Activated T-helper 1 cell treated with anti-CD3 and anti-CD28 coated beads, Interleukin-12 subunit alpha, Interleukin-12 subunit beta, Interleukin-2, Interleukin-4 antibody, amounts not matched to agents 30 ng/mL and 10 ng/mL and 1 ng/mL, durations not matched to agents 14 hours and 24 hours and 36 hours (primary cell): ENCODE results near the gene SUPT4H1. TPM values are rescaled to one million over a fixed set of nuclear protein-coding genes. Genes with fewer than 3 reads are reported as not detected.

Source experiments
- DNase-seq: peaks from one replicate; pipeline ENCODE4 v3.0.0; 2021; ENCODE audit warnings: low spot score
- H3K27ac Mint-ChIP-seq: one replicate; pipeline ENCODE4 v1.8.0; 2021; ENCODE audit warnings: mild to moderate bottlenecking, mixed read lengths
- H3K27me3 Mint-ChIP-seq: one replicate; pipeline ENCODE4 v1.8.0; 2022; ENCODE audit warnings: mild to moderate bottlenecking, moderate library complexity, mixed read lengths; ENCODE audit not compliant: insufficient read depth
- H3K36me3 Mint-ChIP-seq: one replicate; pipeline ENCODE4 v1.8.0; 2021; ENCODE audit warnings: low read depth, mixed read lengths
- H3K4me1 Mint-ChIP-seq: one replicate; pipeline ENCODE4 v1.8.0; 2021; ENCODE audit warnings: low read depth, mixed read lengths
- H3K4me3 Mint-ChIP-seq: one replicate; pipeline ENCODE4 v1.8.0; 2021; ENCODE audit warnings: mild to moderate bottlenecking, moderate library complexity, mixed read lengths
- H3K9me3 Mint-ChIP-seq: one replicate; pipeline ENCODE4 v1.8.0; 2021; ENCODE audit warnings: mixed read lengths
- intact Hi-C: fragments of 100-400 bp; cut with micrococcal nuclease; formaldehyde crosslinking; loops from one replicate; pipeline ENCODE4 v1.15.1; 2024
- total RNA-seq: library from RNA; stranded (reverse); gene quantifications from 2 replicates; pipeline ENCODE4 v1.2.3, GENCODE V29; 2022

SUPT4H1 gene
- total RNA-seq, 1 donor from 2014 or later = 138 TPM

GRCh38 chr17:58365185-58365979 is 13.4 kb upstream of the SUPT4H1 start:
- intact Hi-C loops = loop anchor here (5.0 kb wide), 1 partner anchor 37 kb away; no protein-coding TSS in a partner anchor
- Mint-ChIP-seq H3K4me1 (peaks cover 6% of the 10 kb centered on the region), H3K36me3 (no peaks in the 10 kb centered on the region), H3K27me3 (no peaks in the 10 kb centered on the region), H3K9me3 (no peaks in the 10 kb centered on the region), H3K4me3 (no peak overlapping the region), H3K27ac (no peak overlapping the region)
- no peak for DNase-seq

GRCh38 chr17:58364270-58364942 is 12.4 kb upstream of the SUPT4H1 start:
- H3K27ac Mint-ChIP-seq = no peak overlapping the region
- H3K36me3 Mint-ChIP-seq = no peaks in the 10 kb centered on the region
- no peak for DNase-seq
- no peaks in the 10 kb centered on the region for H3K9me3 Mint-ChIP-seq
- H3K4me3 Mint-ChIP-seq = no peak overlapping the region
- no peaks in the 10 kb centered on the region for H3K27me3 Mint-ChIP-seq
- intact Hi-C loops = no loop called here
- H3K4me1 Mint-ChIP-seq = peaks cover 2% of the 10 kb centered on the region

- intact Hi-C loops = no loop called here
- H3K27ac Mint-ChIP-seq = no peak overlapping the region
- no peak for DNase-seq
- no peaks in the 10 kb centered on the region for H3K9me3 Mint-ChIP-seq
- H3K4me1 Mint-ChIP-seq = no peaks in the 10 kb centered on the region
- H3K27me3 Mint-ChIP-seq = no peaks in the 10 kb centered on the region
- H3K4me3 Mint-ChIP-seq = no peak overlapping the region
- H3K36me3 Mint-ChIP-seq = no peaks in the 10 kb centered on the region
Measured at GRCh38 chr17:58363457-58364185, 11.6 kb upstream of the SUPT4H1 start.

- intact Hi-C loops = no loop called here
- no peak overlapping the region for H3K4me3 Mint-ChIP-seq
- DNase-seq = no peak
- H3K27ac Mint-ChIP-seq = no peak overlapping the region
- no peaks in the 10 kb centered on the region for H3K27me3 Mint-ChIP-seq
- H3K36me3 Mint-ChIP-seq = no peaks in the 10 kb centered on the region
- H3K4me1 Mint-ChIP-seq = no peaks in the 10 kb centered on the region
- H3K9me3 Mint-ChIP-seq = no peaks in the 10 kb centered on the region
Measured at GRCh38 chr17:58362368-58363014, 10.5 kb upstream of the SUPT4H1 start.

- Mint-ChIP-seq H3K36me3 (peaks cover 3% of the 10 kb centered on the region), H3K4me3 (no peak overlapping the region), H3K27ac (no peak overlapping the region), H3K27me3 (no peaks in the 10 kb centered on the region), H3K4me1 (peaks cover 10% of the 10 kb centered on the region), H3K9me3 (no peaks in the 10 kb centered on the region)
- no peak for DNase-seq
- intact Hi-C loops = no loop called here
Measured at GRCh38 chr17:58360296-58361063, 8.5 kb upstream of the SUPT4H1 start.

- DNase-seq = no peak
- Mint-ChIP-seq H3K36me3 (peaks cover 5% of the 10 kb centered on the region), H3K4me1 (peaks cover 17% of the 10 kb centered on the region), H3K9me3 (no peaks in the 10 kb centered on the region), H3K4me3 (no peak overlapping the region), H3K27ac (no peak overlapping the region), H3K27me3 (no peaks in the 10 kb centered on the region)
- intact Hi-C loops = no loop called here
Measured at GRCh38 chr17:58358408-58359172, 6.6 kb upstream of the SUPT4H1 start.

GRCh38 chr17:58357312-58358297 is 5.6 kb upstream of the SUPT4H1 start:
- no peak for DNase-seq
- Mint-ChIP-seq H3K36me3 (peaks cover 5% of the 10 kb centered on the region), H3K4me1 (peaks cover 26% of the 10 kb centered on the region), H3K27ac (peak overlapping the region; percentile 10), H3K27me3 (no peaks in the 10 kb centered on the region), H3K4me3 (no peak overlapping the region), H3K9me3 (no peaks in the 10 kb centered on the region)
- intact Hi-C loops = no loop called here

GRCh38 chr17:58356231-58356630 is 4.2 kb upstream of the SUPT4H1 start:
- peak overlapping the region; percentile 68 for H3K27ac Mint-ChIP-seq
- DNase-seq = no peak
- H3K27me3 Mint-ChIP-seq = no peaks in the 10 kb centered on the region
- intact Hi-C loops = no loop called here
- peaks cover 13% of the 10 kb centered on the region for H3K36me3 Mint-ChIP-seq
- no peaks in the 10 kb centered on the region for H3K9me3 Mint-ChIP-seq
- H3K4me1 Mint-ChIP-seq = peaks cover 32% of the 10 kb centered on the region
- H3K4me3 Mint-ChIP-seq = no peak overlapping the region

GRCh38 chr17:58354541-58355216 is 2.7 kb upstream of the SUPT4H1 start:
- DNase-seq = no peak
- Mint-ChIP-seq H3K4me1 (peaks cover 34% of the 10 kb centered on the region), H3K27ac (no peak overlapping the region), H3K9me3 (no peaks in the 10 kb centered on the region), H3K4me3 (no peak overlapping the region), H3K36me3 (peaks cover 20% of the 10 kb centered on the region), H3K27me3 (no peaks in the 10 kb centered on the region)
- intact Hi-C loops = loop anchor here (5.0 kb wide), 2 partner anchors 272 to 502 kb away; partner anchors contain the start of genes DYNLL2 and MRPS23

GRCh38 chr17:58353389-58353825 is 1.4 kb upstream of the SUPT4H1 start:
- intact Hi-C loops = loop anchor here (2.0 to 5.0 kb wide), 3 partner anchors 135 to 501 kb away; partner anchors contain the start of genes DYNLL2, MKS1 and MRPS23
- peak overlapping the region; percentile 91 for H3K27ac Mint-ChIP-seq
- no peak for DNase-seq
- no peaks in the 10 kb centered on the region for H3K27me3 Mint-ChIP-seq
- peaks cover 45% of the 10 kb centered on the region for H3K4me1 Mint-ChIP-seq
- H3K9me3 Mint-ChIP-seq = no peaks in the 10 kb centered on the region
- peak overlapping the region; percentile 93 for H3K4me3 Mint-ChIP-seq
- peaks cover 32% of the 10 kb centered on the region for H3K36me3 Mint-ChIP-seq
